ENCODE measurements around the gene SLC30A9.

DNA sequence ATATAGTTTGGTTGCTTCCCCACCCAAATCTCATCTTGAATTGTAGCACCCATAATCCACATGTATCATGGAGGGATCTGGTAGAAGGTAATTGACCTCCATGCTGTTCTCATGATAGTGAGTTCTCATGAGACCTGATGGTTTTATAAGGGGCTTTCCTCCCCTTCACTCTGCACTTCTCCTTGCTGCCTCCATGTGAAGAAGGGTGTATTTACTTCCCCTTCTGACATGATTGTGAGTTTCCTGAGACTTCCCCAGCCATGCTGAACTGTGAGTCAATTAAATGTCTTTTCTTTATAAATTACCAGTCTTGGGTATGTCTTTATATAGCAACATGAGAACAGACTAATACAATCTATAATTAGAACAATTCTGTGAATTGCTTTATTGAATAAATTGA, 20.7 kb upstream of the SLC30A9 start:
- TF ChIP-seq, protein P1, sequence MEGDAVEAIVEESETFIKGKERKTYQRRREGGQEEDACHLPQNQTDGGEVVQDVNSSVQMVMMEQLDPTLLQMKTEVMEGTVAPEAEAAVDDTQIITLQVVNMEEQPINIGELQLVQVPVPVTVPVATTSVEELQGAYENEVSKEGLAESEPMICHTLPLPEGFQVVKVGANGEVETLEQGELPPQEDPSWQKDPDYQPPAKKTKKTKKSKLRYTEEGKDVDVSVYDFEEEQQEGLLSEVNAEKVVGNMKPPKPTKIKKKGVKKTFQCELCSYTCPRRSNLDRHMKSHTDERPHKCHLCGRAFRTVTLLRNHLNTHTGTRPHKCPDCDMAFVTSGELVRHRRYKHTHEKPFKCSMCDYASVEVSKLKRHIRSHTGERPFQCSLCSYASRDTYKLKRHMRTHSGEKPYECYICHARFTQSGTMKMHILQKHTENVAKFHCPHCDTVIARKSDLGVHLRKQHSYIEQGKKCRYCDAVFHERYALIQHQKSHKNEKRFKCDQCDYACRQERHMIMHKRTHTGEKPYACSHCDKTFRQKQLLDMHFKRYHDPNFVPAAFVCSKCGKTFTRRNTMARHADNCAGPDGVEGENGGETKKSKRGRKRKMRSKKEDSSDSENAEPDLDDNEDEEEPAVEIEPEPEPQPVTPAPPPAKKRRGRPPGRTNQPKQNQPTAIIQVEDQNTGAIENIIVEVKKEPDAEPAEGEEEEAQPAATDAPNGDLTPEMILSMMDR (IDR thresholded peaks at IDR 0.05; ENCODE audit: insufficient read depth, low read length, poor library complexity, severe bottlenecking): no peak
- TF ChIP-seq EZH2phosphoT487 (conservative IDR thresholded peaks at IDR 0.05; ENCODE audit: low read length): no peak

All from SU-DHL-6 (cell line).